ENCODE data around the gene BMPR1B. TPM values are rescaled to one million over a fixed set of nuclear protein-coding genes. Genes with fewer than 3 reads are reported as not detected.

The BMPR1B gene
- polyA plus RNA-seq, 10 donors: 7.6 to 17.5 (median 12.9) TPM

DNA sequence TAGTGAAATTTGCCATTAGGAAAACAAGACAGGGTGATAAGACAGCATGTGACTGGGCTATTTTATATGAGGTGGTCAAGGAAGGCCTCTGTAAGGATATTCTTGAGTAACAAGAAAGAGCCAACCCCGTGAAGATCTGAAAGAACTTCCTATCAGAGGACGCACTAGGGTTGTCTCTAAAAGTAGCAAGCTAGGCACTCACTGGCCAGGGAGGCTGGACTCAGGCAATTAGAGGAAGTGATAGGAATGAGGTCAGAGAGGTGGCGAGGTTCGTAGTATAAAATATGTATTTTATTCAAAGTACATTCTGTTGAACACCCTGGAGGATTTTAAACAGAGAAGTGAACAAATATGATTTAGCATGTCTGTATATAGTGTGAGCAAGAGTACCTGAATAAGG, 4.6 kb downstream of the BMPR1B start:
- no peak for DNase-seq

DNA sequence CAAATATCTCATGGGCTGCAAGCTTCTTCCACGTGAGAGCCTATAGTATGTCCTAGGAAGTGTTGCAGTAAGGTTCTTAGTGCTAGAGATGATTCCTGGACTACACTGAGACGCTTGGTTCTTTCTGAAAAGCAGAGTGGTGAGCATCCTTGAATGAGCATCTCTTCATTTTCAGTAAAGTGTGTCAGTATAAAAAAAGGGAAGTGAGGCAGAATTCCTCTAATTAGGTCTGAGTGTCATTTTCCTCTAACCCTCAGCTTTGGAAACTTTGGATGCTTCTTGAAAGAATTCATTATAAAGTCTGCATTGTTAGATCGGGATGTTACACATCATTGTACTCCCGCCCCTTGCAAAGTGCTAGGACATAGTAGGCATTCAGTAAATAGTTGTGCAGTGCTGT, 5.2 kb downstream of the BMPR1B start:
- no peak for DNase-seq

GRCh38 chr4:94763500-94763899, 5.7 kb downstream of the BMPR1B start:
- DNase-seq: no peak

DNA sequence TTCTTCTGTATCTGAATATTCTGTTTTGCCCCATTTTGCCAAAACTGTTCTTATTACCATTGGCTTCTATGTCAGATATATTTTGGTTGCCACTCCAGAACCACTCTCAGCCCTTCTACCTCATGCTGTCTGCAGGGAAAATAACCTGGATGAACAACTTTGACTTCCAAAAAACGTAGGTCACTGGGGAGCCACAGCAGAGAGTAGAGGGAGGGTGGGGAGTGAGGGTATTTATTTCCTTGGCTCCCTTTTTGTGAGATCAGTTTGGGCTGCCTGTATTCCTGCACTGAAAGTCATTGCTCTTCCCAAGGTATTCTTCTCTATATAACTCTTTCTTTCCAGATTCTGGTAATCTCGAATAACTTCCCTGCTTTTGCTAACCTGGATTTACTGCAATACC, 6.3 kb downstream of the BMPR1B start:
- DNase-seq: no peak

GRCh38 chr4:94765174-94765573, 7.4 kb downstream of the BMPR1B start:
- no peak for DNase-seq

GRCh38 chr4:94765648-94766047, 7.9 kb downstream of the BMPR1B start:
- no peak for DNase-seq

- no peak for DNase-seq
These were observed 9.1 kb downstream of the BMPR1B start for GRCh38 chr4:94766856-94767255.

GRCh38 chr4:94767446-94767845, 9.7 kb downstream of the BMPR1B start:
- DNase-seq: no peak

DNA sequence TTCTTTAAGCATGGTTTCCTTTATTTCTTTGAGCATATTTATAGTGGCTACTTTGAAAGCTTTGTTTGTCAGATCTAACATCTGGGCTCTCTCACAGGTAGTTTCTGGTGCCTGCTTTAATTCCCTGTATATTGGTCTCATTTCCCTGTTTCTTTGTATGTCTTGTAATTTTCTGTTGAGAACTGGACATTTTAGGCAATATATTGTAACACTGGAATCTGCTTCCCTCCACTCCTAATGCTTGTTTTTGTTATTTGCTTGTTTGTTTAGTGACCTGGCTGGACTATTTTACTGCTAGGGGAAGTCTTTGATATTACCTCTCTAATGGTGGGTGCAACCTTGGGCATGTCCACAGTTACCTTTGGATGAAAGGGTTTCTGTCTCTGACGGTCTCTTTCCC, 25.0 kb downstream of the BMPR1B start:
- no peak for DNase-seq

GRCh38 chr4:94791701-94792100, 33.9 kb downstream of the BMPR1B start:
- DNase-seq: no peak

DNA sequence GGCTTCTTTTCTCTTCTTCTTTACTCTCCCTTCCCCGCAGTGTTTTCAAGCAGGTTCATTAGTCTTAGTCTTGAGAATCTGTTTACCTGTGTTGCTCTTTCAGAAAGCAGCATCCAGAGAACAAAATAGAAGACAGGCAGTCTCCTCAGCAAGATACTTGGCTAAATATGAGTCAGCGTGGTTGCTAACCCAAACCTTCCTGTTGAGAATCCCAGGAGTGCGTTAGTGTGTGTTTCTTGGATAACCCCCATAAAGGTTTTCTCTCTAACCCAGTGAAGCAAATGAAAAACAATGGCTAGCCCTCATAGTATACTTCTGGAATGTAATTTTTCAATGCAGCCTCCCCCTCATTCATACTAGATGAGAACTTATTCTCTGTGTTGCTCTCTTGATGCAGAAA, 41.1 kb downstream of the BMPR1B start:
- DNase-seq: peak in 2 of 3 donors; percentile 23 to 45

- DNase-seq: no peak
These were observed 43.3 kb downstream of the BMPR1B start for GRCh38 chr4:94801016-94801415.

DNA sequence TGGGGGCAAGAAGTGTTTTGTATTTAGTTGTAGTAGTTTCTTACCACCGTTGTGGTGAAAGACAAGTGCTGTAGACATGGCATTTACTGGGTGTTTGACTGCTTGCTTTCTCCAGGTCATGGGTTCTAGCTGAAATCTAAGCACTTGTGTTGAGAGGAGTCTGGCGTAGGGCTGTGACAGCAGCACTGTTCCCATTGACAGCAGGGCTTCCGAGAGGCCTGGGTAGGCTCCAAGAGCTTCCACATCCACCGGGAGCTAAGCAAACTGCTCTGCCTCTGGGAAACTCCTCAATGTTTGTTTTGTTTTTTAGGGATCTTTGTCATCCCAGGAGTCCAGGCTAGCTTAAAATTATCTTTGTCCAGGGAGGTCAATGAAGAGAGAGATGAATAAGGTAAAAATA, 44.3 kb downstream of the BMPR1B start:
- DNase-seq: peak in 1 of 3 donors; percentile 33

DNA sequence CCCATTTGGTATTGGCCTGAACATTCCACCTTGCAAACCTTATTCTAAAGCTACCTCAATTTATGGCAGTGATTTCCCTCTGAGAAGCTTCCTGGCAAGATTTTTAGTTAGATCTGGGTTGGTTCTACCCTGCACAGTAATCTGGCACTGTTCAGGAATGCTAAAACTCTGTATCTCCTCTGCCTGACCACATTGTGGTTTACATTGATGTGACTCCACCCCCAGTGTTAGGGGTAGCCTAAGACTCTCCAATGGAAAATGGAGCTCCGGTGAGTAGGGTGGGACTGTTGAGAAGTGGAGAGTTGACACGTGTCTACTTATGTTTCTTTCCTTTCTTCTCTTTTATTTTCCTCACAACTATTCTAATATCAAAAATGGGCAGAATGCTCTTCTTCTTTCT, 45.4 kb downstream of the BMPR1B start:
- DNase-seq: no peak

- DNase-seq: peak in 1 of 3 donors; percentile 56
These were observed 46.9 kb downstream of the BMPR1B start for GRCh38 chr4:94804650-94805049.

DNA sequence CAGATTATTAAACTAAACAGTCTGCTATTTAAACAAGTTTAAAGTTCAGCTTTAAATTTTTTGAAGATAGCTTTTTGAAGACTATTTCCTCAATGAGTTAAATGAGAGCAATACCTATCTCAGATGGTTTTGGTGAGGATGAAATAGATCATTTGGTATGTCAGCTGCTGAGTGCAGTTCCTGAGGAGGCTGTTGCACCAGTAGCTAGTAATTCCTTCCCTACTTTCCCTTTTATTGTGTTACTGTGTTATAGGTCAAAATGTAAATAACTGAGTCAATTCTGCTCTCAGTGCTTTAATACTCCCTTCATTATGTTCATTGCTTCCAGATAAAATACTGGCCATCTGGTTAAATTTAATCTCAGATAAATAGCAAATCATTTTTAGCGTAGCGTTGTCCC, 48.6 kb downstream of the BMPR1B start:
- DNase-seq: no peak

GRCh38 chr4:94811643-94812042, 53.9 kb downstream of the BMPR1B start:
- peak in 1 of 3 donors; percentile 43 for DNase-seq

DNA sequence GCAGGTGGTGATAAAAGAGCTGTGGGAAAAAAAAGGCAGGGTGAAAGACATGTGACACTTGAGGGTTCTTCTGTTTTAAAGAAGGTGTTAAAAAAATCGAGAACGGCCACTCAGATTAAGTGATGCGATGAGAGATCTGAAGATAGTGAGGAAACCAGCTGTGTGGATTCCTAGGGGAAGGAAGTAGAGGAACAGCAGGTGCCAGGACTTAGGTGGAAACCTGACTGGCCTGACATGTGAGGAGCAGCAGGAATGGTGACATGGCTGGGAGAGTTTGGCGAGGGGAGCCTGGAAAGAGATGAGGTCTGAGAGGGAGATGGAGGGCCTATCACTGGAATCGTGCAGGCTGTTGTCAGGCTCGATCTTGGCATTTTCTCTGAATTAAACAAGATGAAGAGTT, 55.5 kb downstream of the BMPR1B start:
- DNase-seq: no peak

DNA sequence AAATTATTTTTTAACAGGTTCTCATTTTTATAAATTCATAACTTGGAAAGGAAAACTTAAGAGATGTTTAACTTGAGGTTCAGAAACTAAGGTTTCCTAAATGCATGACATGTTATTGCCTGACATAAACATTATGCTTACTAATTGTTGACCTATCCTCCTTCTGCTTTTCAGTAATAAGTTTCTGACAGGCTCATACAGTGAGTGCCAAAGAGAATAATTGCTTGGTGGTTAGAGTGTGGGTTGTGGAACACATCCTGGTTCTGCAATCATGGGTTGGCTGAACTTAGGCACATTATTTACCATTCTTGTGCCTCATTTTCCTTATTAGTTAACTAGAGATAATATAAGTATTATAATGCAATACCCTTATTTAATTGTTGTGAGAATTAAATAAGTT, 56.5 kb downstream of the BMPR1B start:
- no peak for DNase-seq

DNA sequence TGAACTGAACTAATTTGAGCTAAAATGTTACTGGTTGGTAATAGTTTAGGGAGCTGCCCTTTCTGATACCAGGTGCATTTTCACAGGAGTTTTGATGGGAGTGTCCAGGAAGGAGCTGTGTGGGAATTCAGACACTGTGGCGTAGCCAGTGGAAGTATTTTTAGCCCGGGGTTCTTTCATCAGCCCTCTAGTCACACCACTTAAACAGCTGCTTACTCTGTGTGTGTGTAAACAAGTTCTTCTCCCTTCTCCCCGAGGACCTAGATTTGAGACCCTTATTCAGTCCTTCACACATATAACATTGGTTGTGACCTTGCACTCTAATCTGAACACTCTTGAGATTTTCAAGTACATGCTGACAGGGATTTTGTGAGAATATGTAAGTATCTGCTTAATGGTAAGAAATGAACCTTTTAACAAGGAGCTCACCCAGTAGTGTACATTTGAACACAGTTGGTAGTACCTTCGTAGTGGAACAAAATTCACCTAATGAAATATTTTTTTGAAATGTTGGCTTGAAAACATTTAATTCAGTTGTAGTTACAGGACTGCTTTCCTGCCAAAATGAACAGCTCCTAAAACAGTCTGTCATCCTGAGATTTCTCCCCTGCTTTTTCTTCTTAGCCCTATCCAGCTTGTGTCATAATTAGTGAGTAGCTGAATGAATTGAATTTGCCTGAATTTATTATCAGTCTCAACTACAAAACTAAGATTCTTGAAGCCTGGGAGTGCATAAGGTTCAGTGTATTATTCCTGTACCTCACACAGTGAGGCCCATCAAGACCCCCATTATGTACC, 61.8 kb downstream of the BMPR1B start:
- DNase-seq: peak in 2 of 3 donors; percentile 28 to 32

DNA sequence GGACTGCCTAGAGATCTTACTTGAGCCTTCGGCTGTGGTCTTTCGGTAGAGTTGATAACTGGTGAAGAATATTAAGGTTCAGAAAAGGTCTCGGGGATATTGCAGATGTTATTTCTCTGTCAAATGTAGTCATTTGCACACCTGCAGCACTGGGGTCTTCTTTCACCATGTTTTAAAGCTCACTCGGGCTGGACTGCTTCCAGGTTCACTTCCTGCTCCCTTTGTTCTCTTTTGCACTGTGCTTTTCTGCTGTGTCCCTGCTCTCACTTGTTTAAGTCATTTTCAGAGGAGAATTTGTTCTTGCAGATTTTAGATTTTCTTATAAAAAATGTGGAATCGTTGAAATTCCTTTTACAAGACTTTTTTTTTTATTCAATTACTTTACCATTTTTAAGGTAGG, 68.5 kb downstream of the BMPR1B start:
- peak in 1 of 3 donors; percentile 68 for DNase-seq

DNA sequence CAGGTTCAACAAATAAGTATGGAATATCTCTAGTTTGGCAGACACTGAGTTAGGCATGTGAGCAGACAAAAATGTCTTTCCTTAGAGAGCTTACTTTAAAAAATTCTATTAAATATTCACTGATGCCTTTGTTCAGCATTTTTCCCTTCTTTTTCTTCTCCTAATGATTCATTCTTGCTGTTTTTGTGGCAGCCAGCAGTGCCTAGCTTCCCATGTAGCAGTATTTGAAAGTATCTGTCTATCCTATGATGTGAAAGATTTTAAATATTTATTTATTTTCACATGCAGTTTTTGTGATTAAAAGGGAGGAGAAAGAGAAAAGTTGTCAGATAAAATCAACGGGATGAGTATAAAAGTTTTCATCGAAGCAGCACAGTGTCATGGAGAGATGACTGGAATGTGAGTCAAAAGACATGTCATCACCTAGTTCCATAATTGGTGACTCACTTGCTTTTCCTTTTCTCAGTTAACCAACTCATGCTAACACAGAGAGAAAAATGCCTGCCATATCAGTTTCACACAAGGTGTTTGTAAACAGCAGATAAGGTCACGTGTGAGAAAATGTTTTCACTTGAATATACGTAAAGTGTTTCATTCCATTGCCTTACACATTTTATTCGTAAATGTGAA, 69.8 kb downstream of the BMPR1B start:
- peak in 2 of 3 donors; percentile 42 to 69 for DNase-seq

- no peak for DNase-seq
These were observed 71.1 kb downstream of the BMPR1B start for GRCh38 chr4:94828882-94829281.

- no peak for DNase-seq
These were observed 73.9 kb downstream of the BMPR1B start for GRCh38 chr4:94831607-94832006.

Data from muscle of back (tissue), 11 donors.